GM12875 (cell line): ENCODE measurements around the gene C6orf136.

Experiments used
- H3K4me3 ChIP-seq: one replicate; pipeline ENCODE4 v1.5.1; 2011; ENCODE audit warnings: low read depth, low read length, control low read depth
- CTCF ChIP-seq: IDR thresholded peaks from 2 replicates; pipeline ENCODE4 v1.5.1; 2011; ENCODE audit warnings: low read depth, mild to moderate bottlenecking, control low read depth, inconsistent platforms, low read length, moderate library complexity, borderline replicate concordance; ENCODE audit not compliant: insufficient read depth

The C6orf136 gene

GRCh38 chr6:30686908-30687658 is 40.1 kb downstream of the C6orf136 start:
- peak overlapping the region; percentile 76 for H3K4me3 ChIP-seq
- TF ChIP-seq CTCF = no peak

- H3K4me3 ChIP-seq = peak overlapping the region; percentile 76
- TF ChIP-seq CTCF = no peak
These were observed 40.9 kb downstream of the C6orf136 start for GRCh38 chr6:30687659-30688431.

GRCh38 chr6:30688569-30688968 is 41.6 kb downstream of the C6orf136 start:
- peak overlapping the region; percentile 76 for H3K4me3 ChIP-seq
- 0 out of 2 replicates have a peak, but pooled peaks have one; percentile 5 for TF ChIP-seq CTCF

GRCh38 chr6:30689022-30689865 is 42.3 kb downstream of the C6orf136 start:
- no peak for TF ChIP-seq CTCF
- H3K4me3 ChIP-seq = peak overlapping the region; percentile 76

- TF ChIP-seq CTCF = no peak
These were observed 43.1 kb downstream of the C6orf136 start for GRCh38 chr6:30689985-30690384.

GRCh38 chr6:30690403-30691207 is 43.7 kb downstream of the C6orf136 start, which contains the start of gene NRM:
TSS of gene NRM (minus strand) at chr6:30690984. CDS start at chr6:30690974, 10 bp downstream.
- no peak for TF ChIP-seq CTCF
- H3K4me3 ChIP-seq = peak within 1 kb of the TSS; percentile 76

More at GRCh38 chr6:30689985-30690384, 43.1 kb downstream of the C6orf136 start:
- peak overlapping the region; percentile 76 for H3K4me3 ChIP-seq
